Progenitor cell of endocrine pancreas (in vitro differentiated cells): Measurements from ENCODE around the gene RASGRP2. TPM values are rescaled to one million over a fixed set of nuclear protein-coding genes. Genes with fewer than 3 reads are reported as not detected.

Experiments used
- DNase-seq: peaks from one replicate; pipeline ENCODE4 v3.0.0; 2021; ENCODE audit warnings: low spot score; ENCODE audit not compliant: unreplicated experiment
- H3K27ac Mint-ChIP-seq: 2 replicates; pipeline ENCODE4 v1.8.0; 2021; ENCODE audit warnings: mild to moderate bottlenecking, moderate library complexity, mixed read lengths
- H3K27me3 Mint-ChIP-seq: 2 replicates; pipeline ENCODE4 v1.8.0; 2021; ENCODE audit warnings: mixed read lengths
- H3K36me3 Mint-ChIP-seq: 2 replicates; pipeline ENCODE4 v1.8.0; 2022; ENCODE audit warnings: mixed read lengths; ENCODE audit not compliant: insufficient read depth
- H3K4me1 Mint-ChIP-seq: 2 replicates; pipeline ENCODE4 v1.8.0; 2021; ENCODE audit warnings: low read depth, mixed read lengths
- H3K4me3 Mint-ChIP-seq: 2 replicates; pipeline ENCODE4 v1.8.0; 2021; ENCODE audit warnings: low read depth, mild to moderate bottlenecking, moderate library complexity, mixed read lengths
- H3K9me3 Mint-ChIP-seq: 2 replicates; pipeline ENCODE4 v1.8.0; 2021; ENCODE audit warnings: low read depth, mixed read lengths
- total RNA-seq: library from RNA; stranded (reverse); gene quantifications from 2 replicates; pipeline ENCODE4 v1.2.1, GENCODE V29; 2021
- TF ChIP-seq, protein P1 (sequence below): fragments of 200-600 bp; sonication (generic); IDR thresholded peaks from one replicate; pipeline ENCODE4 v1.5.0; 2021; ENCODE audit warnings: antibody characterized with exemption, mild to moderate bottlenecking; ENCODE audit not compliant: unreplicated experiment

RASGRP2 gene
- total RNA-seq, 1 donor from 2014 or later = 0.53 TPM

DNA sequence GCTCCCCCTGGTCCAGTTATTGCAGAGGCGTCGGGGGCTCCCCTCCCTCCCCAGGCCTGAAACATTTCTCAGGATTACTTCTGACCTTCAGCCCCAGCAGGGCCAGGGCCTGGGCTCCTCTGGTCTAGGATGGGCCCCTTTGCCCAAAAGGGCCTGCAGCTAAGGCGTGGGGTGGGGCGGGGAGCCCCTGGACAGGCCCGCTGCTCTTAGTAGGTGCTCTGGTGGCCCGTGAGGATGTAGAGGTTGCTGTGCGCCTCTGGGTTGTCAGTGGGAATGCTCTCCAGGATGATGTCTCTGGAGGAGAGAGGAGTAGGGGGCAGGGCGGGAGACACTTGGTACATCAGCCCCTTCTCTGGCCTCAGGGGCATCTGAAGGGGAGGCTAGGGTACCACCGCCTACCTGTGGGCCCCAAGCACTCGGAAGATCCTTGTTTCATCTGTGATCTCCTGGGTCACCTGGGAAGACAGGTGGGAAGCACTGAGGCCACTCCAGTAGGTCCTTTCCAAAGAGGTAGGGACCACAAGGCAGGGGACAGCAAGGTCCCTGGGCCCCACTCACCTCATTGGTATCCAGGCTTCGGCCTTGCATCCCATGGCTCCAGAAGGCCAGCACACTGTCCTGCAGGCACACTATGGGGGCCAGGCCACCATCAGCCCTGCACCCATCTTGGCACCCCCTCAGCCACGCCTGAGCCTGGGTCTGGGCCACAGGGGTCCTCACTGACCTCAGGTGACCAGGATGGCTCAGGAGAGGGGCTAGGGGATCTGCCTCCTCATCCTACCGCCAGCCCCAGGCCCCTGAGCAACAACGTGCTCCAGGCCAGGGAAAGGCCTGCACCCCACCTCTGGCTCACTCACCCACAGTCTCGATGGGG lies 45.6 kb upstream of the RASGRP2 start:
- no peak for DNase-seq
- H3K4me3 Mint-ChIP-seq = no peak overlapping the region
- no peaks in the 10 kb centered on the region for H3K27me3 Mint-ChIP-seq
- H3K36me3 Mint-ChIP-seq = peaks cover 1% of the 10 kb centered on the region
- no peaks in the 10 kb centered on the region for H3K9me3 Mint-ChIP-seq
- no peak overlapping the region for H3K27ac Mint-ChIP-seq
- H3K4me1 Mint-ChIP-seq = no peaks in the 10 kb centered on the region
- TF ChIP-seq, protein P1, sequence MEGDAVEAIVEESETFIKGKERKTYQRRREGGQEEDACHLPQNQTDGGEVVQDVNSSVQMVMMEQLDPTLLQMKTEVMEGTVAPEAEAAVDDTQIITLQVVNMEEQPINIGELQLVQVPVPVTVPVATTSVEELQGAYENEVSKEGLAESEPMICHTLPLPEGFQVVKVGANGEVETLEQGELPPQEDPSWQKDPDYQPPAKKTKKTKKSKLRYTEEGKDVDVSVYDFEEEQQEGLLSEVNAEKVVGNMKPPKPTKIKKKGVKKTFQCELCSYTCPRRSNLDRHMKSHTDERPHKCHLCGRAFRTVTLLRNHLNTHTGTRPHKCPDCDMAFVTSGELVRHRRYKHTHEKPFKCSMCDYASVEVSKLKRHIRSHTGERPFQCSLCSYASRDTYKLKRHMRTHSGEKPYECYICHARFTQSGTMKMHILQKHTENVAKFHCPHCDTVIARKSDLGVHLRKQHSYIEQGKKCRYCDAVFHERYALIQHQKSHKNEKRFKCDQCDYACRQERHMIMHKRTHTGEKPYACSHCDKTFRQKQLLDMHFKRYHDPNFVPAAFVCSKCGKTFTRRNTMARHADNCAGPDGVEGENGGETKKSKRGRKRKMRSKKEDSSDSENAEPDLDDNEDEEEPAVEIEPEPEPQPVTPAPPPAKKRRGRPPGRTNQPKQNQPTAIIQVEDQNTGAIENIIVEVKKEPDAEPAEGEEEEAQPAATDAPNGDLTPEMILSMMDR = no peak

DNA sequence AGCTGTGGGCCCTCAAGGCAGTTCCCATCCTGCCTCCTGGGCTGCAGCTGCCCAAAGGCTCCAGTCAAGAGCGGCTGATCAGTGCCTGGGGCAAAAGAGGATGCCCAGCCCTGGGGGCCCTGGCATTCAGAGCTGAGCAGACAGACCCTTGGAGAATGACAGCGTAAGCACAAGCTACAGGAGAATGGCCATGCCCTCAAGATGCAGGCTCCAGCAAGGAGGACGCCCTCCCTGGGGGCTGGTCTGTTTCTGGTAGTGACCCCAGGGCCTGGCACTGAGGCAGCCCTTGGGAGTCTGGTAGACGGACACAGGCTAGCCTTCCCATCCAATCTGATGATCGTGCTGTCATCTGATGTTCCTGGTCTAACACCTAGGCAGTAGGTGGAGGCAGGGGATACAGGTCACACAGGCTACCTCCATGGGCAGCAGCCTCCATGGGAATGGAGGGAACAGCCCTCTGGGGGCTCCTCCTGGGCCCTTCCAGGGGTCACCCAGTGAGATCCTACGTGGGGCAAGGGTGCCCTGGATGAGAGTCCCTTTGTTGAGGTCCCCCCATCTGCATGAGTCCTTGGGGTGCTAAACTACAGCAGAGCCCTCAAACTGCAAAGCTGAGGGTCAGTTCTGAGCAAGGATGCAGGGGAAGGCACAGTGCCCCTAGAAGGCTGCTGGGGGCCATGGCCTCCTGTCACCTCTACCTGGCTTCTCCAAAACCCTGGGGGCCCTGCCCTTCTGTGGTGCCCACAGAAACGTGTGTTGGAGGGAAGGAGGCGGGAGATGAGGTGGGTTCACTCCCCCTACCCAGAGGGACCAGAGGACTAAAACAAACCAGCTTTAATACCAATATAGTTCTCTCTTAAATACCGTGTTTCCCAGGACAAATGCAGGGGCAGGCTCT lies 44.6 kb upstream of the RASGRP2 start:
- Mint-ChIP-seq H3K27ac (no peak overlapping the region), H3K27me3 (no peaks in the 10 kb centered on the region), H3K9me3 (no peaks in the 10 kb centered on the region), H3K4me1 (no peaks in the 10 kb centered on the region), H3K4me3 (no peak overlapping the region), H3K36me3 (peaks cover 1% of the 10 kb centered on the region)
- TF ChIP-seq, protein P1 = no peak
- no peak for DNase-seq

DNA sequence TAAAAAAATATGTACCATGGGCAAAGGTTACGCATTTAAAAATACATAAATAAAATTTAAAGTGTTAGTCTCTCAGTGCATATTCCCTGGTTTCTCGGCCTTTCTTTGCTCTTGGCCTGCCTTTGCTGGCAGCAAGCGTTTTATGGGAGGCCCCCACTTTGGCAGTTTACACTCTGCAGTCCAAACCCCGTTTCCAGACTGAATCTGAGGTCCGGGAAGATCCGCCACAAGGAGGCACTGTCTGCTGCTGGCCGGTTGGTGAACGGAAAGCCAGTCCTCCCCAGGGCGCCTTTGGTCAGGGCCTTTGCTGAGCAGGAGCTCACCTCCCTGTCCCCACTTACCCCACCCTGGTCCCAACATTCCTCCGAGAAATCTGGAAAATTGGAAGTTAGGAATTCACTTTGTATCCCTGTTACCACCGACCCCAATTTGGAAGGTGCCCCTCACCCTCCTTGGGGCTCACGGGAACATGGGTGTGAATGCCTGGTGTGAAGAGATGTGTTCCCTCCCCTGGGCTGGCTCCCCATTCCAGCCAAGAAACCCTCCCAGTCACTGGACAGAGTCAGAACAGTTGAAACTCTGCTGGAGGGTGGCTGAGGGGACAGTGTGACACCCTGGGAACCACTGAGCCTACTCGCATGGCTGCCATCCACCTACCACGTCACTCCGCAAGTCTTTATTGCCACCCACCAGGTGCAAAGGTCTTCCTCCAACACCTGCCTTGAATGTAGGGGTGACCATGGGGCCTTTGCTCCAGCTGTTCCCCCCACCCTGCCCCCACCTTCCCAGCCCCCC lies 43.8 kb upstream of the RASGRP2 start:
- Mint-ChIP-seq H3K4me1 (no peaks in the 10 kb centered on the region), H3K27ac (no peak overlapping the region), H3K9me3 (no peaks in the 10 kb centered on the region), H3K27me3 (no peaks in the 10 kb centered on the region), H3K4me3 (no peak overlapping the region), H3K36me3 (peaks cover 1% of the 10 kb centered on the region)
- no peak for DNase-seq
- TF ChIP-seq, protein P1 = peak; percentile 71

DNA sequence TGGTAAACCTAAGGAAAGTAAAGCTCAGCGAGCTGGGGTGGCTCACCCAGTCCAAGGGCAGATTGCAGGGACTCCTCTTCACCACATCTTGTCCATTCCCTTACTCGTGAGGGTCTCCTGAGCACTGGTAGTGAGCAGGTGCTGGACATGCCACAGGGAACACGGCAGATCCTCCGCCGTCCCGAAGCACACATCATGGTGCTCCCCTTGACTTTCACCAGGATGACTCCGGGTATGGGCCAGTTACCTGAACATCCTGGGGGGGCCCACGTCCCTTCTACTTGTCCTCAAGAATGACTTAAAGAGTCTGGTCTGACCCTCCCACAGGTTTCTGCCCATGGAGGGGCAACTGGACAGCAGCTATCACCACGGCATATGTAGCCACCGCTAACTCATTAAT lies 42.4 kb upstream of the RASGRP2 start:
- H3K27me3 Mint-ChIP-seq = no peaks in the 10 kb centered on the region
- no peak for DNase-seq
- TF ChIP-seq, protein P1 = no peak
- H3K27ac Mint-ChIP-seq = peak overlapping the region; percentile 52
- peaks cover 1% of the 10 kb centered on the region for H3K36me3 Mint-ChIP-seq
- H3K4me3 Mint-ChIP-seq = no peak overlapping the region
- no peaks in the 10 kb centered on the region for H3K9me3 Mint-ChIP-seq
- no peaks in the 10 kb centered on the region for H3K4me1 Mint-ChIP-seq
